Sigmoid colon (tissue), 7 donors: ENCODE results near the gene VPS18. TPM values are rescaled to one million over a fixed set of nuclear protein-coding genes. Genes with fewer than 3 reads are reported as not detected.

Experiments
- DNase-seq: peaks from one replicate; pipeline ENCODE4 v3.0.0-alpha.2; 2019
- H3K27ac ChIP-seq, 4 donors: fragments of 200-600 bp; sonication (generic); one replicate each; pipeline ENCODE4 v1.5.1; 2016 to 2019; ENCODE audit warnings: mild to moderate bottlenecking in 1 of 4
- H3K27me3 ChIP-seq, 3 donors: fragments of 200-600 bp; sonication (generic); one replicate each; pipeline ENCODE4 v1.5.1; 2019; ENCODE audit warnings: mild to moderate bottlenecking in 1 of 3
- H3K36me3 ChIP-seq, 4 donors: fragments of 200-600 bp; sonication (generic); one replicate each; pipeline ENCODE4 v1.5.1; 2016 to 2019
- H3K4me1 ChIP-seq, 4 donors: fragments of 200-600 bp; sonication (generic); one replicate each; pipeline ENCODE4 v1.5.1; 2017 to 2019
- H3K4me3 ChIP-seq, 4 donors: fragments of 200-600 bp; sonication (generic); one replicate each; pipeline ENCODE4 v1.5.1; 2017 to 2019; ENCODE audit warnings: mild to moderate bottlenecking in 2 of 4, moderate library complexity in 1 of 4
- H3K9me3 ChIP-seq, 4 donors: fragments of 200-600 bp in 3 of 4; sonication (generic) in 3 of 4; one replicate each; pipeline versions ENCODE4 v1.5.1 to v1.6.1; 2013 to 2019
- EP300 ChIP-seq, 4 donors: sonication (generic); formaldehyde crosslinking; IDR thresholded peaks; one replicate each; pipeline ENCODE4 v1.6.1; 2017; ENCODE audit warnings: antibody characterized with exemption in 4 of 4
- POLR2A ChIP-seq, 2 donors: fragments of 450-650 bp; IDR thresholded peaks; one replicate each; pipeline ENCODE4 v1.6.1; 2016; ENCODE audit warnings: antibody characterized with exemption in 2 of 2, mild to moderate bottlenecking in 2 of 2, moderate library complexity in 2 of 2
- POLR2AphosphoS5 ChIP-seq, 4 donors: sonication (generic); formaldehyde crosslinking; IDR thresholded peaks; one replicate each; pipeline ENCODE4 v1.6.1; 2017; ENCODE audit warnings: antibody characterized with exemption in 4 of 4
- WGBS, 2 donors: extraction: QIAGEN DNeasy Blood & Tissue Kit; methylation state at CpG; one replicate each; pipeline ENCODE4 v1.1.7; 2013; 5-methylcytosine and 5-hydroxymethylcytosine counted together
- intact Hi-C: fragments of 100-400 bp; cut with DNase I; formaldehyde crosslinking; loops from one replicate; pipeline ENCODE4 v1.15.1; 2023
- polyA plus RNA-seq, 3 donors: library from polyadenylated mRNA; stranded (reverse); fragments of 200-250 nt; gene quantifications; one replicate each; pipeline ENCODE4 v1.2.3, GENCODE V29; 2013
- total RNA-seq, 4 donors: library from RNA; depleted of rRNA; stranded (reverse); fragments of >200 nt; gene quantifications; one replicate each; pipeline ENCODE4 v1.1.0, GENCODE V29; 2016
- TF ChIP-seq, protein P1 (sequence below), 4 experiments: fragments of 450-650 bp in 3 of 4; fragments of 200-600 bp in 1 of 4; IDR thresholded peaks; one replicate each; pipeline ENCODE4 v1.5.1; 2016 to 2019; ENCODE audit warnings: antibody characterized with exemption in 4 of 4, mild to moderate bottlenecking in 3 of 4, moderate library complexity in 2 of 4
- donor health status: healthy with polysubstance abuse.
- donor health status: Bipolar disorder and iron deficiency.
- donor health status: healthy.

VPS18 gene
- total and polyA plus RNA-seq, 7 donors: 4.8 to 19.6 (median 17.4) TPM

DNA sequence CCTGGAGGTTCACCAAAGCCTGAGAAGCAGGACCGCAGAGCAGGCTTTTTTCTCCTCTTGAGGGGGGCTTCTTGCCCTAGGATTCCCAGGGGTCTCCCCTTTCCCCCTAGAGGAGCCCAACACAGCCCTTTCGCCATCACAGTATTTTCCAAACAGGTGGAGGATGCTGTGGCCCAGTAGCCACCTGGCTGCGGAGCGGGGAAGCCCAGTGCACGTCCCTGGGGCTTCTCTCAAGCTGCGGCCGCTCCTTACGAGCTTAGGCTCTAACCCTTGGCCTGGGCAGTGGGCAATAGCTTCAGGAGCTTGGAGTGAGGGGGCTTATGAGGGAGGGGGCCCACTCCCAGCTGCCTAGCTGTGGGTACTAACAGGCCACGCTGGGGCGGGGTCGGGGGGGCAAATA is 23.3 kb downstream of the VPS18 start:
- Histone ChIP-seq H3K4me3 (no peak overlapping the region), H3K36me3 (no peaks in the 10 kb centered on the region), H3K9me3 (no peaks in the 10 kb centered on the region), H3K4me1 (no peaks in the 10 kb centered on the region), H3K27me3 (no peaks in the 10 kb centered on the region), H3K27ac (peak overlapping the region in 1 of 4 donors; percentile 46)
- WGBS, 2 donors: 60 to 76% methylated on average over 11 of the region's 11 CpGs
- no peak for DNase-seq
- no peak for TF ChIP-seq POLR2AphosphoS5 (IDR thresholded peaks at IDR 0.05)
- no peak for TF ChIP-seq EP300 (IDR thresholded peaks at IDR 0.05)
- no peak for TF ChIP-seq POLR2A (IDR thresholded peaks at IDR 0.05)
- TF ChIP-seq, protein P1, sequence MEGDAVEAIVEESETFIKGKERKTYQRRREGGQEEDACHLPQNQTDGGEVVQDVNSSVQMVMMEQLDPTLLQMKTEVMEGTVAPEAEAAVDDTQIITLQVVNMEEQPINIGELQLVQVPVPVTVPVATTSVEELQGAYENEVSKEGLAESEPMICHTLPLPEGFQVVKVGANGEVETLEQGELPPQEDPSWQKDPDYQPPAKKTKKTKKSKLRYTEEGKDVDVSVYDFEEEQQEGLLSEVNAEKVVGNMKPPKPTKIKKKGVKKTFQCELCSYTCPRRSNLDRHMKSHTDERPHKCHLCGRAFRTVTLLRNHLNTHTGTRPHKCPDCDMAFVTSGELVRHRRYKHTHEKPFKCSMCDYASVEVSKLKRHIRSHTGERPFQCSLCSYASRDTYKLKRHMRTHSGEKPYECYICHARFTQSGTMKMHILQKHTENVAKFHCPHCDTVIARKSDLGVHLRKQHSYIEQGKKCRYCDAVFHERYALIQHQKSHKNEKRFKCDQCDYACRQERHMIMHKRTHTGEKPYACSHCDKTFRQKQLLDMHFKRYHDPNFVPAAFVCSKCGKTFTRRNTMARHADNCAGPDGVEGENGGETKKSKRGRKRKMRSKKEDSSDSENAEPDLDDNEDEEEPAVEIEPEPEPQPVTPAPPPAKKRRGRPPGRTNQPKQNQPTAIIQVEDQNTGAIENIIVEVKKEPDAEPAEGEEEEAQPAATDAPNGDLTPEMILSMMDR (IDR thresholded peaks at IDR 0.05): no peak
- intact Hi-C loops: no loop called here

GRCh38 chr15:40918146-40918798 is 24.0 kb downstream of the VPS18 start:
- intact Hi-C loops: no loop called here
- H3K27ac ChIP-seq: peak overlapping the region in 1 of 4 donors; percentile 46
- no peak for TF ChIP-seq POLR2AphosphoS5 (IDR thresholded peaks at IDR 0.05)
- TF ChIP-seq EP300 (IDR thresholded peaks at IDR 0.05): no peak
- TF ChIP-seq POLR2A (IDR thresholded peaks at IDR 0.05): no peak
- TF ChIP-seq, protein P1 (IDR thresholded peaks at IDR 0.05): no peak
- no peaks in the 10 kb centered on the region for H3K27me3 ChIP-seq
- H3K4me1 ChIP-seq: no peaks in the 10 kb centered on the region
- 64 to 85% methylated on average over 15 of the region's 15 CpGs for WGBS, 2 donors
- H3K4me3 ChIP-seq: no peak overlapping the region
- H3K9me3 ChIP-seq: no peaks in the 10 kb centered on the region
- DNase-seq: no peak
- H3K36me3 ChIP-seq: no peaks in the 10 kb centered on the region

DNA sequence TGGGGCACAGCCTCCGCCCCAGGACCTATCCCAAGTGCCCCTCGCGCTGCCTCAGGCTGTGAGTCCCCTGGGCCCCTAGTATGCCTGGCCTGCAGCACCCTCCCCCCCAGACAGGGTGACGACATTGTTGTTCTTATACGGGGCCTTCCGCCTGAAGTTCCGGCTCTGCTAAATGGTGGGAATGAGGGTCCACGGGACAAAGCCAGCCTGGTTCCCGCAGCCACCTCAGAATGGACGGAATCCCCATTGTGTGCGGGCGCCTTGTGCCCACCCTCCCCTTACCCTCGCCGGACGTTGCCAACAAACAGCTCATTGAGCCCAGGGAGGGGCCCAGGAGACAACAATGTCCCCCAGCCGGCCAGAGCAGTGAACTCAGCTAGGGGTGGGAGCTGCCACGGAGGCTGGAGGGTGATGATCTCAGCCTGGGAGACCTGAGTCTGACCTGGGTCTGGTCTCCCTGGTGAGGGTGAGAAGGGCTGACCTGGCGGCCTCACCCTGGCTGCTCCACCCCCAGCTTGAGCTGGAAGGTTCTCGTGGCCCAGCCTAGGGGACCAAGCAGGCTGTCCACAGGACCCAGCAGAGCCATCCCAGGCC is 24.6 kb downstream of the VPS18 start:
- 86 to 89% methylated on average over 19 of the region's 19 CpGs for WGBS, 2 donors
- intact Hi-C loops: no loop called here
- no peak overlapping the region for H3K4me3 ChIP-seq
- no peaks in the 10 kb centered on the region for H3K4me1 ChIP-seq
- no peaks in the 10 kb centered on the region for H3K27me3 ChIP-seq
- H3K9me3 ChIP-seq: no peaks in the 10 kb centered on the region
- H3K36me3 ChIP-seq: no peaks in the 10 kb centered on the region
- TF ChIP-seq EP300 (IDR thresholded peaks at IDR 0.05) (no peak), POLR2AphosphoS5 (IDR thresholded peaks at IDR 0.05) (no peak), POLR2A (IDR thresholded peaks at IDR 0.05) (no peak)
- TF ChIP-seq, protein P1 (IDR thresholded peaks at IDR 0.05): no peak
- no peak for DNase-seq
- H3K27ac ChIP-seq: peak overlapping the region in 1 of 4 donors; percentile 46

GRCh38 chr15:40921949-40922607 is 27.8 kb downstream of the VPS18 start:
- no peaks in the 10 kb centered on the region for H3K9me3 ChIP-seq
- no peak for DNase-seq
- 14 to 47% methylated on average over 5 of the region's 5 CpGs for WGBS, 2 donors
- H3K27me3 ChIP-seq: peaks cover 20% of the 10 kb centered on the region in 3 donors
- intact Hi-C loops: no loop called here
- TF ChIP-seq EP300 (IDR thresholded peaks at IDR 0.05): no peak
- TF ChIP-seq, protein P1 (IDR thresholded peaks at IDR 0.05): no peak
- no peak for TF ChIP-seq POLR2A (IDR thresholded peaks at IDR 0.05)
- no peak for TF ChIP-seq POLR2AphosphoS5 (IDR thresholded peaks at IDR 0.05)
- H3K4me3 ChIP-seq: no peak overlapping the region
- no peaks in the 10 kb centered on the region for H3K36me3 ChIP-seq
- H3K4me1 ChIP-seq: peaks cover 0 to 16% (median 15%) of the 10 kb centered on the region in 4 donors
- H3K27ac ChIP-seq: no peak overlapping the region
